Iris pigment epithelial cell (primary cell): ENCODE results near the gene LIX1.

Experiments
- DNase-seq: peaks from one replicate; pipeline ENCODE4 v3.0.0-alpha.2; 2011; ENCODE audit warnings: low read depth

LIX1 gene

DNA sequence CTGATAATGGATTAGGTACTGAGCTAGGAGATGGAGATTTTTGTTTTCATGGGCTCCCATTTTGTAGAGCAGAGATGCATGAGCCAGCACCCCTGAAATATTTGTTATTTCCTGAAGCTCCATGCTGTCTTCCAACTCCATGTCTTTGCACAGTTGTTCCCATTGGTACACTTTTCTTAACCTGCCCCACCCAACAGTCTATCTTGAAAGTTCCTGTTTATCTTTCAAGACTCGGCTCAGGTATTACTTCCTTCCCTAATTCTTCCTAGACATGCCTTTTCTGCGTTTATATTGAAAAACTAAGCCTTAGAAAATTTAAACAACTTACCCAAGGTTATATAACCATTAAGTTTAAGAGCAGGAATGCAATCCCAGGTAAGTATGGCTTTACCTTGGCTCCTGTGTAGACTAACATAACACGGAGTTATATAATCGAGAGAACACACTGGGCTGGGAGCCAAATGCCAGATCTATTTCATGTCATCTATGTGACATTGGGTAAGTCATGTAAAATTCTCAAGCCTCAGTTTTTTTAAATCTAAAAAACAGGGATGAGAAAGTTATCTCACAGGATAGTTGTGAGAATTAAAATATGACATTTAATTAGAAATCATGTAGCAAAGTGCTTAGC is 67.4 kb downstream of the LIX1 start:
- DNase-seq = no peak

DNA sequence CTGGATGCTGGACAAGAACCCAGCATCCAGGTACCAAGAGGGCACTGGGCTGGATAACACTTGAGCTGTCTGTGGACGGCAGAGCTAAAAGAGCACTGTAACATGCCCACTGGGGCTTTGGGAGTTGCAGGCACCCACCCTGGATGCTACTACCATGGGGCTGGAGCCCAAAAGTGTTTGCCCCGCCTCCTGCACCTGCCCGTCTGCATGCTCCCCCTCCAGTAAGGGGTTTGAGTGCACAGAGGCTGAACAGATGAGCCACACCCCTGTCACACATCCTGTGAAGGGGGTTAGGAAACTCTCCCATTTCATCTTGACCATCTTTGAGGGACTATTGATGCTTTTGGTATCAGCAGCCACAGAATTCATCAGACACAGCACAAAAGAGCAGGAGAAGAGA is 69.0 kb downstream of the LIX1 start:
- DNase-seq = no peak

- DNase-seq = no peak
Measured at GRCh38 chr5:97072696-97073095, 69.7 kb downstream of the LIX1 start.

DNA sequence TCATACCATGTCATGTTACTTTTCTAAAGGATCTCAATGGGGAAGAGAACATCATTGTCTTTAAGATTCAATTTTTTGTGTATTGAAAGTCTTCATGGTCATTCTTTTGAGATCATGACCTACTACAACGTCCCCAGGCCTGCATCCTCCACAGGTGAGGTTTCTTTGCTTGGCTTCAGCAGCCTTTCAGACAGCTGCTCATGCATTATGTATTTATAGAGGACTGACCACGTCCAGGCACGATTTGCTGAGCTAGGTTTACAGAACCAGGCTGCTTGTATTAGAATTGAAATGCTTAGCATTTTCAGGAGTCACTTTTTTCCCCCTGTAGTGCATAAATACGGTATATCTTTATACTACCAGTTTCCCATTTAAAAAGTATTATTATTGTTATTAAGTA is 70.4 kb downstream of the LIX1 start:
- no peak for DNase-seq

DNA sequence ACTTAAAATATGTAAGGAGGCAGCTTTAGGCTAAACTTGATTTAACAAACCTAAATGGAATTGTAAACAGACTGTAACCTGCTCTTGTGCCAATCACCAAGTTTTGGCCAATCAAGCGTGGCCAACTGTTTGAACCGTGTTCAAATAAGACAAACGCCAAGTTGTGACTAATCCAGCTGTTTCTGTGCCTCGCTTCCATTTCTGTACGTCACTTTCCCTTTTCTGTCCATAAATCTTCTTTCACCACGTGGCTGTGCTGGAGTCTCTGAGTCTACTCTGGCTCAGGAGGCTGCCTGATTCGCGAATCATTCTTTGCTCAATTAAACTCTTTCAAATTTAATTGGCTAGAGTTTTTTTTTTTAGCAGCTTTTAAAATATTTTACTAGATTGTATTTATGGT is 71.3 kb downstream of the LIX1 start:
- DNase-seq = peak; percentile 20

DNA sequence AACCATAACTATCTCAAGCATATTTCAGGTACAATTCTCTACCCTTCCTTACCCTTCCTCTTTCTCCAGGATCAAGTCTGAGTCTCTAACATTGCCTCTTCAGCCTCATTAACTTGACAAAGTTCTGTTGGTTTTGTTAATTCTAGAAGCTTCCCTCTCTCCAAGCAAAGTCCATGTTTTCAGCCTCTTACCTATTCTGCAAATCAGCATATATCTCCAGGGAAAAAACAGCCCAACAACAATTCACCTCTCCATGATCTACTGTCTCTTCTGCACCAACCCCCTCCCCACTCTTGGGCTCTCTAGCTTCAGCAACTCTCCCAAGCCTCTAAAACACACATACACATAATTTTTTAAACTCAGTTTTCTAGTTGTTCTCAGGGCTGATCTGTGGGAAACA is 72.2 kb downstream of the LIX1 start:
- DNase-seq = no peak

- no peak for DNase-seq
Measured at GRCh38 chr5:97067296-97067850, 75.0 kb downstream of the LIX1 start.

DNA sequence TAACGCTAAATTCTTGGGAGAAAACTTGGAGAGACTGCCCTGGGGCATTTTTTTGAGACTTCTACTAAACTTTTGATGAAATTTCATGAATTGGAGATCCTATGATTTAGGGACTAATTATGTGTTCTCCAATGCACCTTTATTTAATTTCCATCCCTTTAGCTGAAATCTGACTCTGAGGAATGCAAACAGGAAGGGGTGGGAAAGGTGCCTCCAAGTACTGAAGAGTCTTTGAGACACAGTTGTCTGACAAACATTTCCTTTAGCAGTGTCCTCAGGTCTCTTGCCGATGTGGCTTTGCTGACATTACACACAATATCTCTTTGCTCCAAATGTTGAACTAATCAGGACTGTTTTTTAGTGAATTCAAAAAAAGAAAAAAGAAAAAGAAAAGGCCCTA is 76.9 kb downstream of the LIX1 start:
- DNase-seq = no peak

- DNase-seq = no peak
Measured at GRCh38 chr5:97063251-97063650, 79.2 kb downstream of the LIX1 start.

- DNase-seq = no peak
Measured at GRCh38 chr5:97062046-97062445, 80.4 kb downstream of the LIX1 start.

- no peak for DNase-seq
Measured at GRCh38 chr5:97056263-97056662, 86.1 kb downstream of the LIX1 start.

DNA sequence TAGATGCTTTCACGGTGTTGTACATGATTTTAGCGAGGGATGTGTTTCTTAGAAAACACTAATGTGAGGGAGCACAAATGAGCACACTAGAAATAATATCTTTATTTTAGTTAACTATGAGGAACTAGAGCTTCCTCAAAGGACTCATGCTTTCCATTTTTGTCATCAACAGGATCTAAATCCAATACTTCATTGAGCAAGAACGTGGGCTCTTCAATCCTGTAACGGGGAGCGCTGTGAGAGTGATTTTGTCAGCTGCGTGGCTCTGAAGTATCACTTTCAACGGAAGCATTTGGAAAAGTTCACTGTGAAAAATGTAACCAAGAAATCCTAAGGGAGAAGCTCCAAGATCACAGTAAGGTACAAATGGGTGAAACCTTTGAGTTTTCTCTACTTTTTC is 93.2 kb downstream of the LIX1 start:
- no peak for DNase-seq

DNA sequence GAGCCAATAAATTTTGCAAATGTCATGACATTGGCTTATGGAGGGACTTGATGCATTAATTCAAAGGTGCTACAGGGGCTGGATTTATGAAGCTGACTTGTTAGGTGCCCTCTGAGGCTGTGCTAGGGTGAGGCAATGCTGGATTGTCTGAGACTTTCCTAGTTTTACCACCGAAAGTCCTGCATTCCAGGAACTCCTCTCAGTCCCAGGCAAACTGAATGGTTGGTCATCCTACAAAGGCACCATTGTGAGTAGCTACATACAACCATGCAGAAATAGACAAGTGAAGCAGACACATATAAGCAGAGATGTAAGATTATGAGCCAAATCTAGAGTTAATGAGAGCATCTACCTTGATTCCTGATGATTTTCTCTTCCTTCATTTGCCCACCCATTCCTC is 95.3 kb downstream of the LIX1 start:
- DNase-seq = no peak

DNA sequence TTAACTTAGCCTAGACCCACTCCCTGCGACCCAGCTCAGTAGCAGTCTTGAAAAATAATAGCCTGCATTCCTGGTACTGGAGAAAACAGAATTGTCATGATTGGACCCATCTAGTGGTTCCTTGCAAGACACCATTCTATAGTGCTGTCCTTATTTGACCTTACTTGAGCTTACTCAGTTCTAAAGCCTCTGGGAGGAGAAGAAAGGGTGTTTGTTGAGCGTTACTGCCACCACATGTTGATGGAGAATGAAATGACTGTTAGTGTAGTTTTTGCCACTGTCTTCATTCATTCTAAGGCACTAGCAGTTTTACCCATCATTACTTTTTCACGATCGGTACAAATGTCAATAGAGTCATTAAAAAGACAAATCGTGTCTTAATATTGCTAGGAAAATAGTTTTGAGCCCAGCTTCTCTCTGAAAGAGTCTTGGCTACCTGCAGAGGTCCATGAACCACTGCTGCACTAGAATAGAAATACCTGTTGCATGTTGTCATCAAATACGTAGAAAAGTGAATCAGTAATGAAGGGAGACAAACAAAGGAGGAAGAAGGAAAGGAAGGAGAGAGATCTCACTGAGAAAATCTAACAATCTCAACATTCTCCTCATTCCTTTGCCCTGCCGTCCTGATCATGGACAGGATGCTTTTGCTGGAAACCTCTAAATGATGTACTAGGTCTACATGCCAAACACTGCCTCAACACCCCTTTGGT is 96.0 kb downstream of the LIX1 start:
- DNase-seq = peak; percentile 55

- peak; percentile 31 for DNase-seq
Measured at GRCh38 chr5:97044052-97044451, 98.4 kb downstream of the LIX1 start.

DNA sequence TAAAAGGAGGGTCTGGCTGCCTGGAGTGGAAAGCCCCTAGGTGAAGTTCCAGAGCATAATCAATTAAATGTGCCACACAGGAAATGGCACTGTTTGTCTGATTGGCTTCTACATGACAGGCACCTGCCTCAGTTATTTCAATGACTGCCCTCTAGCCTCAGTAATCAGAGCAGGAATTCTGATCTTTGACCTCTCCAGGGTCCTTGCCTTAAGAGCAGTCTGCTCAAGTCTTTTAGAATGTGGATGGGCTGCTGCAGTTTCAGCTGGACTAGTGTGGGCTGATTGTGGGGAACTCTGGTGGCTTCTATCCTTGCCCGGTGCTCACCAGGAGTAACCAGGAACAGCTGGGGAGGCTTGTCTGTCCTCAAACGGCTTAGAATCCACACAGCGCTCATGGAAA is 98.9 kb downstream of the LIX1 start:
- no peak for DNase-seq

DNA sequence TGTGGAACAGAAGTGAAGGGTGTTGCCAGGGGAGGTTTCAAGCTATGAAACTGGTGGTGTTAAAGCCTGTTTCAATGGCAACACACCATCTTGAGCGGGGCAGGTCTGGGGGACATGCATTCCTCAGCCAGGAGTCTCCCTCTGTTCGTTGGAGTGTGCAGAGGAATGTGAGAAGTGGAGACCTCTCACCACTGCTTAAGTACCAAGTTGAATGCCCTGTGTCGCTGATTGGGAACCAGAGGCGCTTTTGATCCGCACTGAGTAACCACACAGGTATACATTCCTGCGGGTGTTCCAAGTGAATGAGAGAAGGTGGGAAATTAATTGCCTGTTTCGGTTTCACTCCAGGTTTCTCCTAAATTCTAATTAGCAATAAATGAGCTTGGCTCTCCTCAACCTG is 99.4 kb downstream of the LIX1 start:
- no peak for DNase-seq
